Peyer's patch (tissue), 4 donors: ENCODE data around the gene ADAMTS7.

Experiments used
- POLR2A ChIP-seq, 2 donors: fragments of 450-650 bp; IDR thresholded peaks; one replicate each; pipeline ENCODE4 v1.5.1; 2017; ENCODE audit warnings: antibody characterized with exemption in 2 of 2, mild to moderate bottlenecking in 2 of 2, moderate library complexity in 2 of 2
- TF ChIP-seq, protein P1 (sequence below), 6 experiments: fragments of 450-650 bp in 4 of 6; fragments of 200-600 bp in 2 of 6; sonication (generic) in 1 of 6; IDR thresholded peaks; one replicate each; pipeline ENCODE4 v1.5.1; 2017 to 2019; ENCODE audit warnings: antibody characterized with exemption in 6 of 6, mild to moderate bottlenecking in 3 of 6, moderate library complexity in 1 of 6

DNA sequence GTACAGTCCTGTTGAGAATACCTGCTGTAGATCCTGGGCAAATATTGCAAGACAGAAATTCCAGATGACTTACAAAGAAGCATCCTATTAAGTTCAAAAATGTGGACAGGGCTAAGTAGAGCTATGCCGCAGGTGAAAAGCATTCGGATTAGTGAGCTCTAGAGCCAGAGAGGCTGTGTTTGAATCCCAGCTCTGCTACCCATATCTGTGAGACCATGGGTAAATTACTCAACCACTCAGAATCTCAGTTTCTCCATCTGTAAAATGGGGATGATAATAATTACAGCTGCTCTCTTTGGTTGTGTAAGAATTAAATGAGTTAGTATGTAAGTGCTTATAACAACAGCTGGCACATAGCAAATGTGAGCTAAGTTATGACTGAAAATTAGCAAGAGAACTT lies 3.9 kb downstream of the ADAMTS7 start:
- TF ChIP-seq, protein P1, sequence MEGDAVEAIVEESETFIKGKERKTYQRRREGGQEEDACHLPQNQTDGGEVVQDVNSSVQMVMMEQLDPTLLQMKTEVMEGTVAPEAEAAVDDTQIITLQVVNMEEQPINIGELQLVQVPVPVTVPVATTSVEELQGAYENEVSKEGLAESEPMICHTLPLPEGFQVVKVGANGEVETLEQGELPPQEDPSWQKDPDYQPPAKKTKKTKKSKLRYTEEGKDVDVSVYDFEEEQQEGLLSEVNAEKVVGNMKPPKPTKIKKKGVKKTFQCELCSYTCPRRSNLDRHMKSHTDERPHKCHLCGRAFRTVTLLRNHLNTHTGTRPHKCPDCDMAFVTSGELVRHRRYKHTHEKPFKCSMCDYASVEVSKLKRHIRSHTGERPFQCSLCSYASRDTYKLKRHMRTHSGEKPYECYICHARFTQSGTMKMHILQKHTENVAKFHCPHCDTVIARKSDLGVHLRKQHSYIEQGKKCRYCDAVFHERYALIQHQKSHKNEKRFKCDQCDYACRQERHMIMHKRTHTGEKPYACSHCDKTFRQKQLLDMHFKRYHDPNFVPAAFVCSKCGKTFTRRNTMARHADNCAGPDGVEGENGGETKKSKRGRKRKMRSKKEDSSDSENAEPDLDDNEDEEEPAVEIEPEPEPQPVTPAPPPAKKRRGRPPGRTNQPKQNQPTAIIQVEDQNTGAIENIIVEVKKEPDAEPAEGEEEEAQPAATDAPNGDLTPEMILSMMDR (IDR thresholded peaks at IDR 0.05) = no peak
- no peak for TF ChIP-seq POLR2A (IDR thresholded peaks at IDR 0.05)
